HTR-8/SVneo (cell line): ENCODE data around the gene RAC2.
"Not testable (repeated sequence)": the region's sequence is repeated elsewhere in the genome, so short reads cannot be mapped to it uniquely, and the experiment has no call there.

Experiments
- DNase-seq: peaks from one replicate; pipeline ENCODE4 v3.0.0; 2011; ENCODE audit warnings: low spot score, mixed read lengths; ENCODE audit not compliant: insufficient read length
- FAIRE-seq: peaks from 2 replicates; lab custom pipeline; 2011; peaks lifted over from hg19 to GRCh38; lab: Jason Lieb, UNC

The RAC2 gene

GRCh38 chr22:37258005-37258752 lies 14.1 kb upstream of the RAC2 start:
- DNase-seq: no peak
- FAIRE-seq: no peak

- no peak for DNase-seq
- no peak for FAIRE-seq
These were observed 12.1 kb upstream of the RAC2 start for GRCh38 chr22:37256075-37256726.

DNA sequence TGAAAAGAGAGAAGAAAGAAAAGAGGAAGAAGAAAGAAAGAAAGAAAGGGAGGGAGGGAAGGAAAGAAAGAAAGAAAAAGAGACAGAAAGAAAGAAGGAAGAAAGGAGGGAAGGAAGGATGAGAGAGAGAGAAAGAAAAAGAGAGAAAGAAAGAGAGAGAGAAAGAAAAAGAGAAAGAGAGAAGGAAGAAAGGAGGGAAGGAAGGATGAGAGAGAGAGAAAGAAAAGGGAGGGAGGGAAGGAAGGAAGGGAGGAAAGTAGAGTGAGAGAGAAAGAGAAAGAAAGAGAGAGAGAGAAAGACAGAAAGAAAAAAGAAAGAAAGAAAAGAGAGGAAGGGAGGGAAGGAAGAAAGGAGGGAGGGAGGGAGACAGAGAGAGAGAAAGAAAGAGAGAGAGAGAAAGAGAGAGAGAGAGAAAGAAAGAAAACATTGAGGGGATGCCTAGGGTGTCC lies 11.5 kb upstream of the RAC2 start:
- no peak for FAIRE-seq
- no peak for DNase-seq

GRCh38 chr22:37254867-37255233 lies 10.8 kb upstream of the RAC2 start:
- DNase-seq (no peak), FAIRE-seq (no peak)

- DNase-seq (no peak), FAIRE-seq (no peak)
These were observed 10.3 kb upstream of the RAC2 start for GRCh38 chr22:37254209-37254866.

GRCh38 chr22:37253126-37253660 lies 9.1 kb upstream of the RAC2 start:
- FAIRE-seq (no peak), DNase-seq (no peak)

DNA sequence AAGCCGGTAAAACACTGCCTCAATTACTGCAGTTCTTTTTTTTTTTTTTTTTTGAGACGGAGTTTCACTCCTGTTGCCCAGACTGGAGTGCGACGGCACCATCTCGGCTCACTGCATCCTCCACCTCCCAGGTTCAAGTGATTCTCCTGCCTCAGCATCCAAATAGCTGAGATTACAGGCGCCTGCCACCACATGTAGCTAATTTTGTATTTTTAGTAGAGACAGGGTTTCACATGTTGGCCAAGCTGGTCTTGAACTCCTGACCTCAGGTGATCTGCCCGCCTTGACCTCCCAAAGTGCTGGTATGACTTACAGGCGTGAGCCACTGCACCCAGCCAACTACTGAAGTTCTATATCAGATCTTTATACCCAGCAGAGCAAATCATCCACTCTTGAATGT lies 7.8 kb upstream of the RAC2 start:
- DNase-seq: not testable (repeated sequence)

DNA sequence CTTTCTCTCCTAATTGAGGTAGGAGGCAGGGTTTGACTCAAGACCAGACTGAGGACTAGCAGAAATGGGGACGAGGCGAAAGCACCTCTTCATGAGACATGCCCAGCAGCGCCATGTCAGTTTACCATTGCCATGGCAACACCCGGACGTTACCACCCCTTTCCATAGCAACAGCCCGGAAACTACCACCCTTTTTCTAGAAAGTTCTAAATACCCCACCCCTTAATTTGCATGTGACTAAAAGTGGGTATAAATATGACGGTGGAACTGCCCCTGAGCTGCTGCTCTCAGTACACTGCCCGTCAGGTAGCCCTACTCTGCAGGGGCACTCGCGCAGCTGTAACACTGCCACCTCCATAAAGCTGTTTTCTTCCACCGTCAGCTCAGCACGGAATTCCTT lies 5.9 kb upstream of the RAC2 start:
- DNase-seq (no peak), FAIRE-seq (no peak)

More for the DNA sequence above, 7.8 kb upstream of the RAC2 start:
- not testable (repeated sequence) for FAIRE-seq

DNA sequence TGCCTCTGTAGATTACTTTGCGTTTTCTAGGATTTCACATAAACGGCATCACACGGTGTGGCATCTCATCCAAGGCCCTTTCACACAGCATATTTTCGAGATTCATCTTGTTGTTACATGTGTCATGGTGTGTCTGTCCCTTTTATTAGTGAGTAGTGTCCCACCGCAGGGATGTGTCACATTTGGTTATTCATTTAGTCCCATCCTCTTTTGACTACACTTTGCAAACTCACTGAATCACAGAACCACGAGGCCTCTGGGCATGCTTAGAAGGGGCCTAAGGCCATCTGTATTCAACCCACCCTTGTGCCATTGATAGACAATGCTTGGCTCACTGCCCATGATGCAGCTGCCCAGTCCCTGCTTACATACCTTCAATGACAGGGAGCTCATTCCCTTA lies 4.2 kb upstream of the RAC2 start:
- DNase-seq: no peak
- no peak for FAIRE-seq

DNA sequence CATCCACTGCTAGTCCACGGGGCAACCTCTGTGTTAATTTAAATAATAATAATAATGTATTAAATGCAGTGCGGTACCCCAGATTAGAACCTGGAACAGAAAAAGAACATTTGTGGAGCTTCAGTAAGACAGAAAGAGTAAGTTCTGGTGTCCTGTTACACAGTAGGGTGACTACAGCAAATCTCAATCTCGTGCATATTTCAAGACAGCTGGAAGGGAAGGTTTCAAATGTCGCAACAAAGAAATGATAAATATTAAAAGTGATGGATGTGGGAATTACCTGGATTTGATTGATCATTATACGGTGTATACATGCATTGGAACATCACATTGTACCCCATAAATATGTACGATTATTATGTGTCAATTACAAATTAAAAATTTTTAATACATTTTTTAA lies 1.7 kb upstream of the RAC2 start:
- no peak for FAIRE-seq

GRCh38 chr22:37244922-37245722 lies 1.1 kb upstream of the RAC2 start:
- FAIRE-seq (no peak), DNase-seq (no peak)

More for the DNA sequence above, 1.7 kb upstream of the RAC2 start:
- DNase-seq: no peak

- FAIRE-seq: no peak
These were observed 511 bp downstream of the RAC2 start for GRCh38 chr22:37243402-37244113.

GRCh38 chr22:37242395-37242918 lies 1.6 kb downstream of the RAC2 start:
- DNase-seq: no peak
- no peak for FAIRE-seq

More at GRCh38 chr22:37243402-37244113, 511 bp downstream of the RAC2 start:
- no peak for DNase-seq

- FAIRE-seq: no peak
These were observed 2.5 kb downstream of the RAC2 start for GRCh38 chr22:37241351-37242142.

DNA sequence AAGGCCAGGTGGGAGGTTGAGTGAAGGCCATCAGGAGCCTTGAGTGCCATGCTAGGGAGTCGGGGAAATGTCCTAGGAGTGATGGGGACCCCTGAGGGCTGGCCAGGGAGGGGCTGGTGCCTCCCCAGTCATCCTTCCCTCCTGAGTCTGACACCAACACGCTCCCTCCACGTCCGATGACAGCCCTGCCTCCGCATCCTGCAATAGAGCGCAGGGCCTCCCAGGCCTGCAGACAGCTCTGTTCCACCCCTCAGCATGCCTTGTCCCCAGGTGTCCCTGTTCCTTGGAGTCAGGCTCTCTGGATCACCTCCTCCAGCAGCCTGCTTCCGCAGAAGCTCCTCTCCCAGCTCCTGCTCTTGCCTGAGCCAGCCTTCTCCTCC lies 3.1 kb downstream of the RAC2 start:
- DNase-seq (no peak), FAIRE-seq (no peak)

More at GRCh38 chr22:37241351-37242142, 2.5 kb downstream of the RAC2 start:
- no peak for DNase-seq

GRCh38 chr22:37240240-37240940 lies 3.7 kb downstream of the RAC2 start:
- no peak for FAIRE-seq

GRCh38 chr22:37239336-37240239 lies 4.5 kb downstream of the RAC2 start:
- DNase-seq (no peak), FAIRE-seq (no peak)

More at GRCh38 chr22:37240240-37240940, 3.7 kb downstream of the RAC2 start:
- DNase-seq: no peak
